ENCODE data around the gene CRISPLD2.

The CRISPLD2 gene, protein sequence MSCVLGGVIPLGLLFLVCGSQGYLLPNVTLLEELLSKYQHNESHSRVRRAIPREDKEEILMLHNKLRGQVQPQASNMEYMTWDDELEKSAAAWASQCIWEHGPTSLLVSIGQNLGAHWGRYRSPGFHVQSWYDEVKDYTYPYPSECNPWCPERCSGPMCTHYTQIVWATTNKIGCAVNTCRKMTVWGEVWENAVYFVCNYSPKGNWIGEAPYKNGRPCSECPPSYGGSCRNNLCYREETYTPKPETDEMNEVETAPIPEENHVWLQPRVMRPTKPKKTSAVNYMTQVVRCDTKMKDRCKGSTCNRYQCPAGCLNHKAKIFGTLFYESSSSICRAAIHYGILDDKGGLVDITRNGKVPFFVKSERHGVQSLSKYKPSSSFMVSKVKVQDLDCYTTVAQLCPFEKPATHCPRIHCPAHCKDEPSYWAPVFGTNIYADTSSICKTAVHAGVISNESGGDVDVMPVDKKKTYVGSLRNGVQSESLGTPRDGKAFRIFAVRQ

GRCh38 chr16:84819644-84820304 is at the start of gene CRISPLD2:
CRISPLD2 (plus strand) TSS chr16:84819985; CDS start chr16:84838496, 18,511 bp downstream.
- DNase-seq, result peak; percentile 74 to 80

- DNase-seq, result no peak
Observed at GRCh38 chr16:84773312-84773711, 46.5 kb upstream of the CRISPLD2 start.

DNA sequence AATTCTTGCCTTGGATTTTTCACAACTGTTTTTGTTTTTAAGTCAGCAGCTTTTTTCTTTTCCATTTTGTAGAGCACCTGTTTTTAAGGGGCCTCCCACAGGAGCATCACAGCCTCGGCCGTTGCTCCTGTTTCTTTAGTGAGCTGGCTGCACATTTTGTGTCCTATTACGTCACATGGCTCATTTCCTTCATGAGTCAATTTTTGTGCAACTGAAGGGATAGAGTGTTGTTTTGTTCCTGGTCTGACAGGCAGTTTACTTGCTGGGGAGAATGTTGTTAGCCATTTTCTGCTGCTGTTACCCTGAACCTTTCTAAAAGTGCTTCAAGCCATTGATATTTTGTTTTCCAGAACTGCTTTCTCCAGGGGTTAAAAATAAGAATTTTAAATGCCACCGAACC is 45.0 kb upstream of the CRISPLD2 start:
- no peak for DNase-seq

GRCh38 chr16:84775262-84775810 is 44.4 kb upstream of the CRISPLD2 start:
- DNase-seq, result no peak

DNA sequence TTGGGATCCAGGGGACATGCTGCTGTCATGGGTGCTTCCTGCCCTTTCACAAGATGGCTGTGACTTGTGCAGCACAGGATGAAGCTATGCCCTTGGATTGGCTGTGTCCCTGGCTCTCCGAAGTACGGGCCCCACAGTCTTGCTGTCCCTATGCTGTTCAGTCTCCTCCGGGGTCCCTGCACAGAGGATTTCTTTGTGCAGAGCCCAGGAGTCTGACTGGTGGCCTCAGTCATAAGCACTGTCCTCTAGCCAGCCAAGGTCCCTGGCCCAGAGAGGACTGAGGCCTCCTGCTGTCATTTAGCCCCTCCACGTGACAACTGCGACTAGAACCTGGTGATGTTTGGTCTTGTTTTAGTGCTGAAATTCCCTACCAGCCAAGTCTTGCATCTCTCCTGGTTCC is 42.4 kb upstream of the CRISPLD2 start:
- DNase-seq, result no peak

- no peak for DNase-seq
Observed at GRCh38 chr16:84778720-84779119, 41.1 kb upstream of the CRISPLD2 start.

GRCh38 chr16:84780063-84780462 is 39.7 kb upstream of the CRISPLD2 start:
- no peak for DNase-seq

GRCh38 chr16:84780544-84781376 is 39.0 kb upstream of the CRISPLD2 start:
- no peak for DNase-seq

GRCh38 chr16:84782846-84783245 is 36.9 kb upstream of the CRISPLD2 start:
- DNase-seq, result no peak

- DNase-seq, result no peak
Observed at GRCh38 chr16:84785843-84786581, 33.8 kb upstream of the CRISPLD2 start.

DNA sequence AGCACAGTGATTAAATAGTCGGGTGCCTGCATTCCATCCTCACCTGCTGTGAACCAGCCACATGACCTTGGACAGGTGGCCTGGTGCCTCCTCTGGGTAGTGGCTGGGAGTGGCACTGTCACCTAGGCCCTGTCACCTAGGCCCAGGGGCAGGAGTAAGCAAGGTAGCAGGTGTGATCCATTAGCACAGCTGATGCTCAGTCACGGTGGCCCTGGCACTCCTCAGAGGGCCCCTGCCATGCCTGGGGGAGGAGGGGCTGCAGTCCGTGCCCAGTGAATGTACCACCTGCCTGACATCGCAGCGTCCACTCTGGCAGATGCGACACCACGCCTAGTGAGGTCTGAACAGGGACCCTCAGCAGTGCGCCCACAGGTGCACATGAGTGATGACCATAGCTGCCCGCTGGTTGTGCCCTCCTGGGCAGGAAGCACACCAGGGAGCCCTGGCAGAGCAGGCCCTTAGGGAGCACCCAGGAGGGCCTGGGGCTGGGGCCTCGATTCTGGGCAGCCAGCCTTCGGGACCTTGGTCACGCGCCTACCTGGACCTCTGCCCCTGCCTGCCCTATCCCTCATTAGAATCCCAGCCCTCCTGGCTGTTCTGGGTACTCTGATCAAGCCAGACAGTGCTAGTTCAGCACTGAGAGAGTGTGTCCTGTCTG is 33.1 kb upstream of the CRISPLD2 start:
- no peak for DNase-seq

GRCh38 chr16:84787263-84787622 is 32.5 kb upstream of the CRISPLD2 start:
- no peak for DNase-seq

- DNase-seq, result no peak
Observed at GRCh38 chr16:84788920-84789391, 30.8 kb upstream of the CRISPLD2 start.

DNA sequence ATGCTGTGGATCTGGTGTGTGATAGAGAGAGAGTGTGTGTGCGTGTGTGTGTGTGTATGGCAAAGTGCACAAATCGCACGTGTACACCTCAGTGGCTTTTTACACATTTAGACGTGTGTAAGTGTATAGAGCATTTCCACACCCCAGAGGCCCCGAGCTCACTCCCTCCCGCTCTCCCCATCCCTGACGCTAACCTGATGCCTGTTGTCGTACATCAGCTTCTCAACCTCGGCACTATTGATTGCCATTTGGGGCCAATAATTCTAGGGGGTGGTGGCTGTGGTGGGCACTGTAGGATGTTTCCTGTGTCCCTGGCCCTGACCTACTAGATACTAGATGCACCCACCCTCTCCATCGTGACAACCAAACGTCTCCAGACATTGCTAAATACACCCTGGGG is 30.4 kb upstream of the CRISPLD2 start:
- DNase-seq, result no peak

GRCh38 chr16:84790301-84790700 is 29.5 kb upstream of the CRISPLD2 start:
- DNase-seq, result no peak

GRCh38 chr16:84791088-84791487 is 28.7 kb upstream of the CRISPLD2 start:
- DNase-seq, result no peak

GRCh38 chr16:84791501-84791900 is 28.3 kb upstream of the CRISPLD2 start:
- DNase-seq, result no peak

- DNase-seq, result no peak
Observed at GRCh38 chr16:84794186-84794585, 25.6 kb upstream of the CRISPLD2 start.

DNA sequence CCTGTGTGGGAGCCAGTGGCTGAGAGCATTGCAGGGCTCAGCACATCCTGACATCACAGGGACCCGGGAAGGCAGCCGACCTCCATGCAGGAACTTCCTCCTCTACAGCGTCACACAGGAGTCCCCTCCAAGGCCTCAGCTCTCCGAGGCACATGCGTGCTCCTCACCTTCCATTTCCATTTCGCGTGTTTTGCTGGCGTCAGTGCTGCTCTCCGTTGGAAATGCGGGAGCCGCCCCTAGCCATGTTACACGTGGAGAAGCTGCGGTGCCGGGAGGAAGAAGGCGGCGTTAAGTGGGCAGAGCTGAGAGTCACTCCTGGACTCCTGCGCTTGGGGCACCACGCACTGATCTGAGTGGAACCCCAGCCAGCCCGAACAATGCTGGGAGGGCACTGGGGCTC is 25.2 kb upstream of the CRISPLD2 start:
- no peak for DNase-seq

GRCh38 chr16:84795329-84796053 is 24.3 kb upstream of the CRISPLD2 start:
- DNase-seq, result no peak
